Mucosa of descending colon (tissue), 3 donors: ENCODE results near the gene SLC26A6. TPM values are rescaled to one million over a fixed set of nuclear protein-coding genes. Genes with fewer than 3 reads are reported as not detected.

Source experiments
- ATAC-seq: fragments of 200-7000 bp; cut with Tn5 transposase; one replicate; pipeline ENCODE4 v1.9.1; 2020; ENCODE audit warnings: mild to moderate bottlenecking, moderate library complexity
- DNase-seq, 3 donors: peaks; one replicate each; pipeline ENCODE4 v3.0.0-alpha.2; 2020
- H3K36me3 ChIP-seq: fragments of 200-600 bp; one replicate; pipeline ENCODE4 v1.8.0; 2021; ENCODE audit warnings: low read depth, mild to moderate bottlenecking
- H3K4me1 ChIP-seq: fragments of 200-600 bp; one replicate; pipeline ENCODE4 v1.8.0; 2021; ENCODE audit warnings: low read depth, mild to moderate bottlenecking
- H3K4me3 ChIP-seq: fragments of 200-600 bp; one replicate; pipeline ENCODE4 v1.8.0; 2021; ENCODE audit warnings: mild to moderate bottlenecking
- H3K9me3 ChIP-seq: fragments of 200-600 bp; one replicate; pipeline ENCODE4 v1.8.0; 2021; ENCODE audit warnings: mild to moderate bottlenecking
- CTCF ChIP-seq: fragments of 200-600 bp; IDR thresholded peaks from one replicate; pipeline ENCODE4 v1.8.0; 2022; ENCODE audit warnings: antibody characterized with exemption, mild to moderate bottlenecking
- intact Hi-C, 2 donors: fragments of 100-400 bp; cut with DNase I in 1 of 2; cut with micrococcal nuclease in 1 of 2; formaldehyde crosslinking; loops; one replicate each; pipeline versions ENCODE4 v1.11.0 to v1.11.1; 2022; cut with DNase I, micrococcal nuclease
- total RNA-seq, 3 donors: library from RNA; stranded (reverse); fragmentation: NEBNext Ultra II Directional in 2 of 3; extraction: Animal tissue kit (Norgen Biotek cat#: 25700) in 2 of 3; gene quantifications; one replicate each; pipeline versions ENCODE4 v1.2.1 to v1.2.4, GENCODE V29; 2021 to 2023
- donor health status: DM: no; HTN: no; CAD: no; lungs with moderate emphysema.
- donor health status: DM: no; HTN: no; CAD: no.
- donor health status: DM: no; HTN: yes; CAD: no.

Gene SLC26A6
- total RNA-seq, 3 donors from 2014 or later = 78.6 to 161 (median 104) TPM

GRCh38 chr3:48623851-48624547, 11.3 kb downstream of the SLC26A6 start:
- peak; percentile 79 for ATAC-seq
- no peak for TF ChIP-seq CTCF
- DNase-seq = peak in 1 of 3 donors; percentile 65
- H3K36me3 ChIP-seq = no peaks in the 10 kb centered on the region
- H3K4me3 ChIP-seq = no peak overlapping the region
- intact Hi-C loops = no loop called here
- H3K9me3 ChIP-seq = no peaks in the 10 kb centered on the region
- peaks cover 13% of the 10 kb centered on the region for H3K4me1 ChIP-seq

- peaks cover 14% of the 10 kb centered on the region for H3K4me1 ChIP-seq
- ATAC-seq = no peak
Observed at GRCh38 chr3:48621461-48621869, 13.8 kb downstream of the SLC26A6 start, which contains the start of gene TMEM89. Gene TMEM89, minus strand, starts transcription at chr3:48621769. Its CDS starts 13 bp downstream, at chr3:48621756.

GRCh38 chr3:48619541-48620524, 15.4 kb downstream of the SLC26A6 start:
- Histone ChIP-seq H3K9me3 (peaks cover 20% of the 10 kb centered on the region), H3K36me3 (no peaks in the 10 kb centered on the region), H3K4me1 (peaks cover 14% of the 10 kb centered on the region), H3K4me3 (no peak overlapping the region)
- no peak for TF ChIP-seq CTCF
- no peak for ATAC-seq
- intact Hi-C loops = no loop called here
- no peak for DNase-seq

More at GRCh38 chr3:48621461-48621869, 13.8 kb downstream of the SLC26A6 start, which contains the start of gene TMEM89:
- no peak within 1 kb of the TSS for H3K4me3 ChIP-seq
- intact Hi-C loops = no loop called here
- DNase-seq = no peak
- no peak for TF ChIP-seq CTCF
- H3K36me3 ChIP-seq = no peaks in the 10 kb centered on the region
- peaks cover 16% of the 10 kb centered on the region for H3K9me3 ChIP-seq

GRCh38 chr3:48617559-48617958, 17.7 kb downstream of the SLC26A6 start:
- Histone ChIP-seq H3K4me3 (no peak overlapping the region), H3K4me1 (peaks cover 14% of the 10 kb centered on the region), H3K36me3 (no peaks in the 10 kb centered on the region), H3K9me3 (peaks cover 20% of the 10 kb centered on the region)
- no peak for DNase-seq
- intact Hi-C loops = no loop called here
- no peak for TF ChIP-seq CTCF
- ATAC-seq = no peak

GRCh38 chr3:48614044-48614443, 21.2 kb downstream of the SLC26A6 start:
- no peaks in the 10 kb centered on the region for H3K36me3 ChIP-seq
- no peak overlapping the region for H3K4me3 ChIP-seq
- H3K9me3 ChIP-seq = peaks cover 20% of the 10 kb centered on the region
- peaks cover 2% of the 10 kb centered on the region for H3K4me1 ChIP-seq
- intact Hi-C loops = no loop called here
- TF ChIP-seq CTCF = no peak
- ATAC-seq = no peak
- no peak for DNase-seq
